Peyer's patch (tissue), 4 donors: ENCODE measurements around the gene KRT37.

Experiments
- POLR2A ChIP-seq, 2 donors: fragments of 450-650 bp; IDR thresholded peaks; one replicate each; pipeline ENCODE4 v1.5.1; 2017; ENCODE audit warnings: antibody characterized with exemption in 2 of 2, mild to moderate bottlenecking in 2 of 2, moderate library complexity in 2 of 2
- TF ChIP-seq, protein P1 (sequence below), 6 experiments: fragments of 450-650 bp in 4 of 6; fragments of 200-600 bp in 2 of 6; sonication (generic) in 1 of 6; IDR thresholded peaks; one replicate each; pipeline ENCODE4 v1.5.1; 2017 to 2019; ENCODE audit warnings: antibody characterized with exemption in 6 of 6, mild to moderate bottlenecking in 3 of 6, moderate library complexity in 1 of 6

DNA sequence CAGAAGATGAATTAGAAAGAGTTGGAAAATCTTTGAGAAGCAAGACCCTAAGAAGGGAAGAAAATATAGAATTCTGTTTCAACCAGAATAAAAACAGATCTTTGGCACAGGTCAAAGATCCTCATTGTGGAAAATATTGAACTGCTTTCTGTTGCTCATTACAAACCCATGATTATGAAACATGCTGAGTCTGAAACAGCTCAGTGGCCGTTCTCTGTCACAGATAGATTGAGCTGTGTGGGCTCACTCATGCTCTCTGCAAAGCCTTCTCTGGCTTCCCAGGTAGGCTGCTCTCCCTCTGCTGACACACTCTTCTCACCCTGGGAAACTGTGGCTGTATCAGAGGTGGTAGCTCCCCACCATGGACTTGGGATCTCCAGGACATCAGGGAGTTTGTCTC, 19.8 kb upstream of the KRT37 start:
- TF ChIP-seq, protein P1, sequence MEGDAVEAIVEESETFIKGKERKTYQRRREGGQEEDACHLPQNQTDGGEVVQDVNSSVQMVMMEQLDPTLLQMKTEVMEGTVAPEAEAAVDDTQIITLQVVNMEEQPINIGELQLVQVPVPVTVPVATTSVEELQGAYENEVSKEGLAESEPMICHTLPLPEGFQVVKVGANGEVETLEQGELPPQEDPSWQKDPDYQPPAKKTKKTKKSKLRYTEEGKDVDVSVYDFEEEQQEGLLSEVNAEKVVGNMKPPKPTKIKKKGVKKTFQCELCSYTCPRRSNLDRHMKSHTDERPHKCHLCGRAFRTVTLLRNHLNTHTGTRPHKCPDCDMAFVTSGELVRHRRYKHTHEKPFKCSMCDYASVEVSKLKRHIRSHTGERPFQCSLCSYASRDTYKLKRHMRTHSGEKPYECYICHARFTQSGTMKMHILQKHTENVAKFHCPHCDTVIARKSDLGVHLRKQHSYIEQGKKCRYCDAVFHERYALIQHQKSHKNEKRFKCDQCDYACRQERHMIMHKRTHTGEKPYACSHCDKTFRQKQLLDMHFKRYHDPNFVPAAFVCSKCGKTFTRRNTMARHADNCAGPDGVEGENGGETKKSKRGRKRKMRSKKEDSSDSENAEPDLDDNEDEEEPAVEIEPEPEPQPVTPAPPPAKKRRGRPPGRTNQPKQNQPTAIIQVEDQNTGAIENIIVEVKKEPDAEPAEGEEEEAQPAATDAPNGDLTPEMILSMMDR (IDR thresholded peaks at IDR 0.05) = no peak
- no peak for TF ChIP-seq POLR2A (IDR thresholded peaks at IDR 0.05)
